CD14-positive monocyte (primary cell): ENCODE measurements around the gene NPSR1. TPM values are rescaled to one million over a fixed set of nuclear protein-coding genes. Genes with fewer than 3 reads are reported as not detected.

ENCODE experiments used
- DNase-seq, 3 donors: peaks; one replicate each; pipeline ENCODE4 v3.0.0-alpha.2; 2011 to 2022
- H2AFZ ChIP-seq: 2 replicates; pipeline ENCODE4 v1.6.0; 2012; ENCODE audit warnings: mild to moderate bottlenecking, low read depth, low read length, inconsistent platforms; ENCODE audit not compliant: insufficient read depth, poor library complexity, severe bottlenecking
- H3K27ac ChIP-seq, 2 donors: 1 replicate in 1 of 2; 2 replicates in 1 of 2; pipeline ENCODE4 v1.5.1; 2012 to 2013; ENCODE audit warnings: low read length in 2 of 2, control low read depth in 1 of 2, inconsistent platforms in 1 of 2, low read depth in 1 of 2, mild to moderate bottlenecking in 1 of 2
- H3K27me3 ChIP-seq, 2 donors: one replicate each; pipeline versions ENCODE4 v1.6.0 to v1.6.1; 2011 to 2013; ENCODE audit warnings: low read length in 2 of 2; ENCODE audit not compliant: control insufficient read depth in 2 of 2, insufficient read depth in 2 of 2
- H3K36me3 ChIP-seq, 2 donors: replicated peaks in 1 of 2; 1 replicate in 1 of 2; 2 replicates in 1 of 2; pipeline versions ENCODE4 v1.5.1 to v1.6.1; 2012 to 2013; ENCODE audit warnings: low read length in 2 of 2, control low read depth in 1 of 2, inconsistent platforms in 1 of 2, mild to moderate bottlenecking in 1 of 2; ENCODE audit not compliant: insufficient read depth in 2 of 2, control insufficient read depth in 1 of 2
- H3K4me1 ChIP-seq, 2 donors: 1 replicate in 1 of 2; 2 replicates in 1 of 2; pipeline versions ENCODE4 v1.5.1 to v1.6.1; 2012 to 2013; ENCODE audit warnings: low read length in 2 of 2, control low read depth in 1 of 2, inconsistent platforms in 1 of 2, mild to moderate bottlenecking in 1 of 2, moderate library complexity in 1 of 2; ENCODE audit not compliant: insufficient read depth in 2 of 2, control insufficient read depth in 1 of 2
- H3K4me2 ChIP-seq: replicated peaks from 2 replicates; pipeline ENCODE3; 2012; ENCODE audit warnings: low read length, moderate library complexity, mild to moderate bottlenecking; ENCODE audit not compliant: poor library complexity, severe bottlenecking; ENCODE audit errors: extremely low read depth
- H3K4me3 ChIP-seq, 3 experiments: fragments of 200-600 bp in 1 of 3; sonication (generic) in 1 of 3; replicated peaks in 1 of 3; 1 replicate in 2 of 3; 2 replicates in 1 of 3; pipeline ENCODE4 v1.5.1; 2011 to 2013; ENCODE audit warnings: low read length in 3 of 3, mild to moderate bottlenecking in 3 of 3, control low read depth in 2 of 3, low read depth in 2 of 3, inconsistent platforms in 1 of 3, moderate library complexity in 1 of 3
- H3K79me2 ChIP-seq: 2 replicates; pipeline ENCODE4 v1.6.0; 2012; ENCODE audit warnings: mild to moderate bottlenecking, control low read depth, inconsistent platforms, low read length, moderate library complexity; ENCODE audit not compliant: insufficient read depth
- H3K9ac ChIP-seq: 2 replicates; pipeline ENCODE4 v1.6.0; 2017; ENCODE audit warnings: low read length, mild to moderate bottlenecking; ENCODE audit not compliant: insufficient read depth, poor library complexity, severe bottlenecking
- H3K9me3 ChIP-seq, 2 donors: replicated peaks in 1 of 2; 1 replicate in 1 of 2; 2 replicates in 1 of 2; pipeline versions ENCODE4 v1.5.1 to v1.6.1; 2012 to 2013; ENCODE audit warnings: low read length in 2 of 2, control low read depth in 1 of 2; ENCODE audit not compliant: control insufficient read depth in 1 of 2, insufficient read depth in 1 of 2
- H4K20me1 ChIP-seq: 2 replicates; pipeline ENCODE4 v1.6.0; 2012; ENCODE audit warnings: mild to moderate bottlenecking, low read length, control low read depth, moderate library complexity; ENCODE audit not compliant: insufficient read depth
- H3K27ac Mint-ChIP-seq, 7 donors: one replicate each; pipeline ENCODE4 v1.8.0; 2020; ENCODE audit warnings: mild to moderate bottlenecking in 7 of 7, mixed read lengths in 7 of 7, moderate library complexity in 6 of 7, inconsistent platforms in 2 of 7
- H3K27me3 Mint-ChIP-seq, 3 donors: one replicate each; pipeline ENCODE4 v1.8.0; 2021 to 2022; ENCODE audit warnings: low read depth in 3 of 3, mild to moderate bottlenecking in 3 of 3, mixed read lengths in 3 of 3, moderate library complexity in 3 of 3, inconsistent platforms in 1 of 3
- H3K36me3 Mint-ChIP-seq, 2 donors: one replicate each; pipeline ENCODE4 v1.8.0; 2020; ENCODE audit warnings: mixed read lengths in 2 of 2, inconsistent platforms in 1 of 2, mild to moderate bottlenecking in 1 of 2
- H3K4me1 Mint-ChIP-seq: one replicate; pipeline ENCODE4 v1.8.0; 2020; ENCODE audit warnings: mild to moderate bottlenecking, mixed read lengths
- H3K4me3 Mint-ChIP-seq, 2 donors: one replicate each; pipeline ENCODE4 v1.8.0; 2020; ENCODE audit warnings: mild to moderate bottlenecking in 2 of 2, mixed read lengths in 2 of 2, moderate library complexity in 1 of 2
- H3K9me3 Mint-ChIP-seq, 7 donors: one replicate each; pipeline ENCODE4 v1.8.0; 2020 to 2022; ENCODE audit warnings: mixed read lengths in 7 of 7, mild to moderate bottlenecking in 6 of 7, moderate library complexity in 6 of 7, inconsistent platforms in 2 of 7
- CTCF ChIP-seq: fragments of 200-600 bp; IDR thresholded peaks from one replicate; pipeline ENCODE4 v1.8.0; 2022; ENCODE audit warnings: antibody characterized with exemption, mild to moderate bottlenecking
- WGBS: methylation state at CpG from one replicate; pipeline ENCODE4 v1.1.5; 2013; ENCODE audit warnings: missing lambda C conversion rate; ENCODE audit not compliant: insufficient coverage; 5-methylcytosine and 5-hydroxymethylcytosine counted together
- intact Hi-C, 2 donors: fragments of 100-400 bp; cut with micrococcal nuclease; formaldehyde crosslinking; loops; one replicate each; pipeline versions ENCODE4 v1.15.0 to v1.15.1; 2023
- polyA plus RNA-seq, 3 donors: library from polyadenylated mRNA; depleted of rRNA in 1 of 3; unstranded in 2 of 3; stranded (reverse) in 1 of 3; fragments of 300-500 nt in 2 of 3; fragments of >200 nt in 1 of 3; fragmentation: Illumina TruSeq in 2 of 3; gene quantifications; 1 replicate in 2 of 3; 2 replicates in 1 of 3; pipeline ENCODE4 v1.2.3, GENCODE V29; 2012 to 2021

NPSR1 gene
- polyA plus RNA-seq, 3 donors, result not detected

- Histone ChIP-seq H3K27me3 (no peaks in the 10 kb centered on the region), H3K27ac (no peak overlapping the region), H3K36me3 (no peaks in the 10 kb centered on the region), H3K4me2 (no peak overlapping the region), H3K4me3 (no peak overlapping the region), H3K9me3 (peaks cover 4% of the 10 kb centered on the region in 2 donors), H4K20me1 (no peaks in the 10 kb centered on the region), H3K79me2 (no peaks in the 10 kb centered on the region), H3K9ac (no peak overlapping the region), H2AFZ (no peak overlapping the region), H3K4me1 (no peaks in the 10 kb centered on the region)
- H3K4me3 Mint-ChIP-seq, result no peak overlapping the region
- H3K9me3 Mint-ChIP-seq, result peaks cover 0 to 22% (median 4%) of the 10 kb centered on the region in 7 donors
- H3K27me3 Mint-ChIP-seq, result peaks cover 0 to 1% (median 0%) of the 10 kb centered on the region in 3 donors
- TF ChIP-seq CTCF, result no peak
- no peaks in the 10 kb centered on the region for H3K36me3 Mint-ChIP-seq
- H3K4me1 Mint-ChIP-seq, result no peaks in the 10 kb centered on the region
- no peak overlapping the region for H3K27ac Mint-ChIP-seq
- intact Hi-C loops, result no loop called here
- no peak for DNase-seq
Measured at GRCh38 chr7:34664755-34665154, 6.7 kb downstream of the NPSR1 start.

GRCh38 chr7:34672430-34672829 is 14.4 kb downstream of the NPSR1 start:
- DNase-seq, result no peak
- Histone ChIP-seq H3K4me3 (no peak overlapping the region), H3K27me3 (no peaks in the 10 kb centered on the region), H3K79me2 (no peaks in the 10 kb centered on the region), H3K9ac (no peak overlapping the region), H3K4me1 (no peaks in the 10 kb centered on the region), H4K20me1 (no peaks in the 10 kb centered on the region), H2AFZ (no peak overlapping the region), H3K9me3 (no peaks in the 10 kb centered on the region), H3K27ac (no peak overlapping the region), H3K4me2 (no peak overlapping the region), H3K36me3 (no peaks in the 10 kb centered on the region)
- intact Hi-C loops, result no loop called here
- H3K4me3 Mint-ChIP-seq, result no peak overlapping the region
- TF ChIP-seq CTCF, result no peak
- H3K4me1 Mint-ChIP-seq, result no peaks in the 10 kb centered on the region
- peaks cover 0 to 10% (median 0%) of the 10 kb centered on the region in 7 donors for H3K9me3 Mint-ChIP-seq
- WGBS, result 100% methylated on average over 1 of the region's 6 CpGs
- H3K36me3 Mint-ChIP-seq, result no peaks in the 10 kb centered on the region
- H3K27ac Mint-ChIP-seq, result no peak overlapping the region
- H3K27me3 Mint-ChIP-seq, result peaks cover 0 to under 1% (median 0%) of the 10 kb centered on the region in 3 donors
